ENCODE measurements around the gene TBC1D16. TPM values are rescaled to one million over a fixed set of nuclear protein-coding genes. Genes with fewer than 3 reads are reported as not detected.

Gene TBC1D16
- total RNA-seq, 1 experiment from 2014 or later: 55.4 TPM

DNA sequence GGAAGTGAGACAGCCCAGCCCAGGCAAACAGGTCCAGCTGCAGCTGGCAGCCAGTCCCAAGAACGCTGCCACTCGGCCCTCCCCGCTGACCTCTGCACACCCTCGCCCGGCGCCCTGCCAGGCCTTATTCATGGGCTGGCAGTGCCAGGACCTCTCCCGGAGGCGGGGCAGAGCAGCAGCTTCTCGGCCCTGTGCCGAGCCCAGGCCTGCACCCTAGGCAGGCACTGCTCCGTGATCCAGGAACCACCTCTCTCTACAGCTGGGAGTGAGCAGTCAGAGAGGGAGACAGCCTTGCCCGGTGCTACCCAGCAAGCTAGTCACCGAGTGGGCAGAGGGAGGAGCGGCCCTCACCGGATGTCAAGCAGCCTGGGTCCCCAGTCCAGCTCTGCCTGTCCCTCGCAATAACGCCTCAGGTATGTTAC, 116.5 kb downstream of the TBC1D16 start:
- no peak for TF ChIP-seq CTCF (IDR thresholded peaks at IDR 0.05; ENCODE audit: insufficient read depth in 1 of 2, low read depth in 1 of 2, low read length in 1 of 2, severe bottlenecking in 1 of 2, unreplicated experiment in 1 of 2)
- Histone ChIP-seq H3K36me3 (ENCODE audit: control insufficient read depth, insufficient read depth, low read length) (no peaks in the 10 kb centered on the region), H3K27me3 (replicated peaks; ENCODE audit: control insufficient read depth, insufficient read depth, low read length) (no peaks in the 10 kb centered on the region), H3K9me3 (no peaks in the 10 kb centered on the region), H3K4me3 (ENCODE audit: low read depth, low read length) (no peak overlapping the region), H3K4me1 (peaks cover 45% of the 10 kb centered on the region)
- Mint-ChIP-seq H3K4me3 (ENCODE audit: unreplicated experiment) (no peak overlapping the region), H3K27ac (ENCODE audit: unreplicated experiment) (peak overlapping the region; percentile 98), H3K4me1 (ENCODE audit: low read depth, unreplicated experiment) (peaks cover 25% of the 10 kb centered on the region), H3K36me3 (ENCODE audit: insufficient read depth, unreplicated experiment) (no peaks in the 10 kb centered on the region), H3K9me3 (ENCODE audit: unreplicated experiment) (no peaks in the 10 kb centered on the region), H3K27me3 (ENCODE audit: insufficient read depth, unreplicated experiment) (no peaks in the 10 kb centered on the region)
- ChIA-PET CTCF (interaction anchor here (0.6 kb wide), 1 partner anchor 19 kb away, joined by 3 read pairs; no protein-coding TSS in a partner anchor), POLR2A (interaction anchor here (0.5 kb wide), 1 partner anchor 80 kb away, joined by 3 read pairs; the partner anchor contains the start of gene CBX4)
- intact Hi-C loops (cut with micrococcal nuclease; ENCODE audit: unreplicated experiment): loop anchor here (5.0 kb wide), 2 partner anchors 53 to 122 kb away; partner anchors contain the start of gene CBX8
- no TSS peak for BruUV-seq (replicated peaks)
- no peak for DNase-seq

DNA sequence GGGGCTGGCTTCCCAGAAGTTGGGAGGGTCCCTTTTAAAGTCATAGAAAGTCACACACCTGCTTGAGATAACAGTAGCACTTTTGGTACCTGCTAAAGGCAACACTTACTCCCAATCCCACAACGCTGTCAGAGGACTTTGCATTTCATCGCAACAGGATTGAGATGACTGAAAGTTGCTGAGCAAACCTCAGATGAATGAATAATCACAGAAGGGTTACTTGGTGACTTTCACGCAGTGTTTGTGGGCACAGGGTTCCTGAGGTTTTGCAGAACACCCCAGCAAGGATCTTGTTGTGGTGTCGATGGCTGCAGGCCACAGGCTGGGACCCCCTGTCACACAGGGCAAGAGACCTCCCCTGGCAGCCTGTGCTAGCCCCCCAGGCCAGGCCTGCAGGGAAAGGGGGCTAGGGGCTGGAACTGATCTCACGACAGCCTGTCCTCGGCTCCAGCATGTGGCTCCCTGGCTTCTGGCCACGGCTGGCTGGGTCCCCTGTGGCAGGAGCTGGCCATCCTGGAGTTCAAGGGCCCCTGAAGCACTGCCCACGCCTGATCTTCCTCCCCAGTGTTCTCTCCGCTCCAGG, 117.0 kb downstream of the TBC1D16 start:
- H3K4me3 Mint-ChIP-seq (ENCODE audit: unreplicated experiment): no peak overlapping the region
- no peaks in the 10 kb centered on the region for H3K36me3 Mint-ChIP-seq (ENCODE audit: insufficient read depth, unreplicated experiment)
- peaks cover 22% of the 10 kb centered on the region for H3K4me1 Mint-ChIP-seq (ENCODE audit: low read depth, unreplicated experiment)
- BruUV-seq (replicated peaks): no TSS peak
- H3K4me3 ChIP-seq (ENCODE audit: low read depth, low read length): no peak overlapping the region
- H3K9me3 Mint-ChIP-seq (ENCODE audit: unreplicated experiment): no peaks in the 10 kb centered on the region
- CTCF ChIA-PET: no interaction called here
- no peaks in the 10 kb centered on the region for H3K27me3 Mint-ChIP-seq (ENCODE audit: insufficient read depth, unreplicated experiment)
- peak overlapping the region; percentile 98 for H3K27ac Mint-ChIP-seq (ENCODE audit: unreplicated experiment)
- POLR2A ChIA-PET: interaction anchor here (0.5 kb wide), 1 partner anchor 79 kb away, joined by 3 read pairs; the partner anchor contains the start of gene CBX4
- no peaks in the 10 kb centered on the region for H3K36me3 ChIP-seq (ENCODE audit: control insufficient read depth, insufficient read depth, low read length)
- DNase-seq: no peak
- H3K9me3 ChIP-seq: no peaks in the 10 kb centered on the region
- no peaks in the 10 kb centered on the region for H3K27me3 ChIP-seq (replicated peaks; ENCODE audit: control insufficient read depth, insufficient read depth, low read length)
- H3K4me1 ChIP-seq: peaks cover 40% of the 10 kb centered on the region
- TF ChIP-seq CTCF (IDR thresholded peaks at IDR 0.05; ENCODE audit: insufficient read depth in 1 of 2, low read depth in 1 of 2, low read length in 1 of 2, severe bottlenecking in 1 of 2, unreplicated experiment in 1 of 2): no peak
- intact Hi-C loops (cut with micrococcal nuclease; ENCODE audit: unreplicated experiment): loop anchor here (5.0 kb wide), 2 partner anchors 54 to 121 kb away; partner anchors contain the start of gene CBX8

DNA sequence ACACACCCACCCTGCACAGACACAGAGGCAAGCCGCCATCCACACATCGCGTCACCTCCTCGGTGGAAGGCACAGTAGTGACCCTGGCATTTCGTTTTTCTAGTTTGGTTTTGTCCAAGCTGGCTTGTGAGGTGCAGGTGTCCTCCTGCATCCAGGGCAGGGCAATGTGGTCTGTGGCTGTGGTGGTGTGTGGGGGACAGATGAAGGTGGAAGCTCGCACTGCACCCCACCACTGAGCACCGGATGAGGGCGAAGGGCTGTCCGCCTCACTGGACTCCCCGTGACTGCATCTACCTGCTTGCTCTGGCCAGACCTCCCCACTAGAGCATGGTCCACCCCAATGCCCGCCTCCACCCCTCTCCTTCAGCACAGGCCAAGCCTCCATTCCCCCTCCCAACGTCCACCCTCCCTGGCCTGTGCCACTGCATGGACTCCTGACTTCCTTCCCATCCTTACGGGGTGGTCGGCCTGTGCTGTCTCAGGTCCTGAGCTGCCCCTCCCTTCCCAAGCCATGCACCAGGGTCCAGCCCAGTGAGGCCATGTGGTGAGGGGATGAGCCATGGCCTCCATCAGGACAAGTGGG, 117.7 kb downstream of the TBC1D16 start:
- no peaks in the 10 kb centered on the region for H3K36me3 ChIP-seq (ENCODE audit: control insufficient read depth, insufficient read depth, low read length)
- no peaks in the 10 kb centered on the region for H3K9me3 ChIP-seq
- no peak overlapping the region for H3K4me3 ChIP-seq (ENCODE audit: low read depth, low read length)
- Mint-ChIP-seq H3K4me1 (ENCODE audit: low read depth, unreplicated experiment) (peaks cover 22% of the 10 kb centered on the region), H3K27ac (ENCODE audit: unreplicated experiment) (peak overlapping the region; percentile 98), H3K36me3 (ENCODE audit: insufficient read depth, unreplicated experiment) (no peaks in the 10 kb centered on the region), H3K4me3 (ENCODE audit: unreplicated experiment) (no peak overlapping the region), H3K9me3 (ENCODE audit: unreplicated experiment) (no peaks in the 10 kb centered on the region), H3K27me3 (ENCODE audit: insufficient read depth, unreplicated experiment) (no peaks in the 10 kb centered on the region)
- ChIA-PET POLR2A (no interaction called here), CTCF (no interaction called here)
- H3K4me1 ChIP-seq: peaks cover 40% of the 10 kb centered on the region
- BruUV-seq (replicated peaks): no TSS peak
- intact Hi-C loops (cut with micrococcal nuclease; ENCODE audit: unreplicated experiment): loop anchor here (5.0 kb wide), 2 partner anchors 54 to 121 kb away; partner anchors contain the start of gene CBX8
- no peak for TF ChIP-seq CTCF (IDR thresholded peaks at IDR 0.05; ENCODE audit: insufficient read depth in 1 of 2, low read depth in 1 of 2, low read length in 1 of 2, severe bottlenecking in 1 of 2, unreplicated experiment in 1 of 2)
- H3K27me3 ChIP-seq (replicated peaks; ENCODE audit: control insufficient read depth, insufficient read depth, low read length): no peaks in the 10 kb centered on the region
- no peak for DNase-seq
